ENCODE data around the gene TTLL9.

- no peak for TF ChIP-seq CTCF (IDR thresholded peaks at IDR 0.05; ENCODE audit: insufficient read depth, low read length)
- TF ChIP-seq POLR2AphosphoS5 (IDR thresholded peaks at IDR 0.05; ENCODE audit: low read depth), result no peak
- TF ChIP-seq REST (IDR thresholded peaks at IDR 0.05; ENCODE audit: insufficient replicate concordance, low read depth), result no peak
- TF ChIP-seq GABPA (IDR thresholded peaks at IDR 0.05; ENCODE audit: low read depth), result no peak
Observed at GRCh38 chr20:31967830-31968249, 97.4 kb downstream of the TTLL9 start, which contains the start of gene XKR7.

All from HL-60 (cell line).